Activated CD4-positive, alpha-beta memory T cell treated with anti-CD3 and anti-CD28 coated beads for 36 hours (primary cell): Measurements from ENCODE around the gene MTIF3. TPM values are rescaled to one million over a fixed set of nuclear protein-coding genes. Genes with fewer than 3 reads are reported as not detected.
"Not testable (repeated sequence)": the region's sequence is repeated elsewhere in the genome, so short reads cannot be mapped to it uniquely, and the experiment has no call there.

Source experiments
- CTCF ChIA-PET: fragments of 350-600 bp; sonication (Branson Sonifier 250); formaldehyde crosslinking; loops from one replicate; lab custom pipeline; 2021; ENCODE audit warnings: antibody characterized with exemption, inconsistent platforms; lab: Charles Lee
- POLR2A ChIA-PET: fragments of 350-600 bp; sonication (Branson Sonifier 250); formaldehyde crosslinking; loops from one replicate; lab custom pipeline; 2021; ENCODE audit warnings: antibody characterized with exemption; lab: Charles Lee
- DNase-seq: peaks from one replicate; pipeline ENCODE4 v3.0.0-alpha.2; 2020
- H3K27ac Mint-ChIP-seq: one replicate; pipeline ENCODE4 v1.8.0; 2021; ENCODE audit warnings: mixed read lengths
- H3K27me3 Mint-ChIP-seq: one replicate; pipeline ENCODE4 v1.8.0; 2021; ENCODE audit warnings: mixed read lengths
- H3K36me3 Mint-ChIP-seq: one replicate; pipeline ENCODE4 v1.8.0; 2021; ENCODE audit warnings: mixed read lengths
- H3K4me1 Mint-ChIP-seq: one replicate; pipeline ENCODE4 v1.8.0; 2021; ENCODE audit warnings: low read depth, mixed read lengths
- H3K4me3 Mint-ChIP-seq: one replicate; pipeline ENCODE4 v1.8.0; 2021; ENCODE audit warnings: mild to moderate bottlenecking, mixed read lengths
- H3K9me3 Mint-ChIP-seq: one replicate; pipeline ENCODE4 v1.8.0; 2021; ENCODE audit warnings: mixed read lengths
- intact Hi-C: fragments of 100-400 bp; cut with micrococcal nuclease; formaldehyde crosslinking; loops from one replicate; pipeline ENCODE4 v1.15.1; 2023
- total RNA-seq, 2 experiments: library from RNA; stranded (reverse); gene quantifications; one replicate each; pipeline ENCODE4 v1.2.3, GENCODE V29; 2021

The MTIF3 gene
- total RNA-seq, 2 experiments from 2014 or later = 35.7 to 37.3 TPM

DNA sequence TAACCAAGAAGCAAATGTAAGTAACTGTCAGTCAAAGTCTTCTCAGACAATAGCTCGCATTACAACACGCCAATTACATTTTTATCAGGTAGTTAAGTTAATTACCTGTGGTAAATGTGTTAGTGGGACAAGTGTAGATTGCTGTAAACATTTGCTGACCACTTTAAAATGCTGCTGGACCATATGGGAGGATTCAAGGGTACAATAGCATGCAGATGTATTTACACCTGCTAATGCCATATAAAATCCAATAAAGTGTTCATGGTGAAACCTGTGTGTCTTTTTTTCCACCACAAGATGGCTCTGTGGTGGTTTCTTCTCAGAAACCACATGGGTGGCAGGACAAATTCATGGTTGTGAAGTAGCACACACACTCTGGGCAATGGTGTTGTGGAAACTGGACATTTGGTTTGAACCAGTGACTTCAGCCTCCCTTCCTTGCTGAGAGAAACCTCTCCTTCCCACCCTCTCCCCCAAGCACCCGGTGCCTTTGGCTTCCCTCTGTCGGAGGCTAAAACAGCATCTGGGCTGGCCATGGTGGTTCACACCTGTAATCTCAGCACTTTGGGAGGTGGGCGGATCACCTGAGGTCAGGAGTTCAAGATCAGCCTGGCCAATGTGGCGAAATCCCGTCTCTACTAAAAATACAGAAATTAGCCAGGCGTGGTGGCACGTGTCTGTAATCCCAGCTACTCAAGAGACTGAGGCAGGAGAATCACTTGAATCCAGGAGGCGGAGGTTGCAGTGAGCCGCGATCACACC is 44.0 kb downstream of the MTIF3 start:
- intact Hi-C loops = loop anchor here (1.0 kb wide), 1 partner anchor 20 kb away; no protein-coding TSS in a partner anchor
- Mint-ChIP-seq H3K36me3 (no peaks in the 10 kb centered on the region), H3K4me3 (no peak overlapping the region), H3K4me1 (peaks cover 8% of the 10 kb centered on the region), H3K27ac (no peak overlapping the region), H3K27me3 (peaks cover 13% of the 10 kb centered on the region), H3K9me3 (peaks cover 2% of the 10 kb centered on the region)
- ChIA-PET POLR2A (no interaction called here), CTCF (interaction anchor here (1.0 to 2.0 kb wide), 4 partner anchors 44 to 422 kb away, joined by 3 to 24 read pairs (median 8); no protein-coding TSS in a partner anchor)
- DNase-seq = peak; percentile 36

DNA sequence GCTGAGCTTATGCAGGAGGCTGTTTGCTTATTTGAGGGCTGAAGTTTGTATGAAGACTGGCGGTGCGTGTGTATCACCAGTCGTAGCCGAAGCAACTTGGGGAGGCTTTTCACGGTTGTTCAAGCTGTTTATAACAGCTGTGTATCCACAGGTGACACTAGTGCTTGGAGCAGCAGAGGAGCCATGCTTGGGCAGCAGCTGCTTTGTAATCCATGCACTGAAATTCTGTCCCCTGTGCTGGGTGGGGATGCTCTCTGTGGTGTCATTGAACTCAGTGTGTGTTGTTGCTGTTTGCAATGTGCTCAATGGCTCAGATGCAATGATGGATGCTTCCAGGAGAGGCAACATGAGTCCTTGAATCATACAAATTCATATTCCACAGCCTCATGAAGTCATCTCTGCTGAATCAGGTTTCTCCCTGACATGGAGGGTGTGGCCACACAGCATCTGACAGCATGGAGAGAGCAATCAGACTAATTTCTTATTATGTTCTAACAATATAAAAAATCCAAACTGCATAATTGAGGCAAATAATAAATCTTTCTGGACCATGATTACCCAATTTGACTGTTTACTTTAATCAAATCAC is 44.7 kb downstream of the MTIF3 start:
- DNase-seq = no peak
- Mint-ChIP-seq H3K4me1 (peaks cover 8% of the 10 kb centered on the region), H3K4me3 (no peak overlapping the region), H3K27ac (no peak overlapping the region), H3K27me3 (peaks cover 13% of the 10 kb centered on the region), H3K36me3 (no peaks in the 10 kb centered on the region), H3K9me3 (peaks cover 2% of the 10 kb centered on the region)
- CTCF ChIA-PET = interaction anchor here (1.1 to 2.0 kb wide), 3 partner anchors 43 to 422 kb away, joined by 3 to 24 read pairs (median 9); no protein-coding TSS in a partner anchor
- intact Hi-C loops = loop anchor here (1.0 kb wide), 1 partner anchor 21 kb away; no protein-coding TSS in a partner anchor
- POLR2A ChIA-PET = no interaction called here

DNA sequence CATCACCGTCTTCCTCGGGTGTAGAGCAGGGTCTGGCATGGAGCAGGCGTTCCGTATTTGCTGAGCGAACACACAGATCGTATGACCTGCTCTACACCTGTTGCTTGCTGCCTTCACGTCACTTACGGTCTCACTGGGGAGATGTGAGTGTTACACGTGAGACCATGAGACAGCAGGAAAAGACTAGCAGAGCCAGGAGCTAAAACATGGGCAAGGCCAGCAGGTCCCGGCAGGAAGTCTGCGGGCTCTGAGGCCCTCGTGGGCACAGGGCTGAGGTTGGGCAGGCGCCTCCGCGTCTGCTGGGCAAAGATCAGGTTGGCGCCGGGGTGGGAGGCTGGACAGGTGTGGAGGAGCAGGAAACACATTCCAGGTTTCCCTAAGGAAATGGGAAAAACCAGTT is 45.7 kb downstream of the MTIF3 start:
- Mint-ChIP-seq H3K4me1 (peaks cover 8% of the 10 kb centered on the region), H3K27ac (no peak overlapping the region), H3K27me3 (peaks cover 11% of the 10 kb centered on the region), H3K9me3 (peaks cover 2% of the 10 kb centered on the region), H3K4me3 (no peak overlapping the region), H3K36me3 (no peaks in the 10 kb centered on the region)
- ChIA-PET POLR2A (no interaction called here), CTCF (interaction anchor here (0.6 to 2.0 kb wide), 3 partner anchors 28 to 423 kb away, joined by 3 to 24 read pairs (median 9); no protein-coding TSS in a partner anchor)
- no peak for DNase-seq
- intact Hi-C loops = no loop called here

DNA sequence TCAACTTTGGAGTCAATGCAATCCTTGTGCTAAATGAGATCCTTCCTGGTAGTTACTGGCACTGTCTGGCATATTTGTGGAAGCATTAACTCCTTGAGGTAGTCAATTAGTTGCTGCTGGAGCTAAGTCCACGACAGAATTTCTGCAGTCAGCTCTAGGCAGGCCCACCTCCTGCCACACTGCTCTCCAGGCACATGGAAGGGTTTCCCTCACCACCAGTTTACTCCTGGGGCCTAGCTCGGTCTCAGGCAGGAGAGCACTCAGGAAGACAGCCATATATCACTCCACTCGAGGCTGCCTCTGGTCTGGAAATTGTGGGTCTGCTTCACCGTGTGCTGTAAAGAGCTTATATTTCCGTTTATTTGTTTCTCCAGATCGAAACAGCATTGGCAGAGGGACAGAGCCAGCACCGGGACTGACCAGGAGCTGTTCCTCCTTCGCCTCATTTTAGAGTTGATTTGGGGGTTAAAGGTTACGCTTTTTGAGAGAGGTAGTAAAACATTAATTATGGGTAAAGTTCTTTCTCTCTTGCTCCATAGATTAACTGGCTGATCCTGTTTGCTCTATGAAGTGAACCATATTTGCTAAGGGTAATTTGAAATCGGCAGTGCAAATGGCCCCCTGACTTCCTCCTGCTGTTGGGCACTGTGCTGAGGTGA is 46.5 kb downstream of the MTIF3 start:
- intact Hi-C loops = no loop called here
- Mint-ChIP-seq H3K36me3 (no peaks in the 10 kb centered on the region), H3K27ac (no peak overlapping the region), H3K27me3 (peaks cover 8% of the 10 kb centered on the region), H3K4me3 (no peak overlapping the region), H3K9me3 (no peaks in the 10 kb centered on the region), H3K4me1 (peaks cover 8% of the 10 kb centered on the region)
- POLR2A ChIA-PET = interaction anchor here (0.6 kb wide), 1 partner anchor 22 kb away, joined by 3 read pairs; no protein-coding TSS in a partner anchor
- CTCF ChIA-PET = interaction anchor here (0.8 to 0.9 kb wide), 2 partner anchors 9 to 423 kb away, joined by 3 to 5 read pairs; no protein-coding TSS in a partner anchor
- DNase-seq = no peak

DNA sequence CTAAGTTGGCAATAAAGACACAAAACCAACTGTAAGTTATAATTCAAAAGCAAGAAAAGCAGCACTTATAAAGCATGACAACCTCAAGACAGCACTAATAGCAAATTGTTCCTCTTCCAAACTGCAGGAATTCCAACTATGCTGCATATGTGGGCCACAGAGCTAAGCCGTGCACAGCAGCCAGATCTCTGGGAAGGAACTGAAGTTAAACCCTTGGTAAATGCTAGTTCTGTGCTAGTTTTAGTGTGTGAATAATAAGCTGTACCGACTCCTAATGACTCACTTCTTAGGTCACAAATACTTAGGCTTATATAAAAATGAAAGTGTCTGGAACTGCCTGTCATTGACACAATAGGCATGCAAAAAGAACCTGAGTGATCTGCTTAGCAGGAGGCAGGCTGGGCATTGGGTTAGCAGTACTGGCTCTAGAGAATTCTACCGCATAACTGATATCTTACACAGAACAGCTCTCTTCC is 47.1 kb downstream of the MTIF3 start:
- Mint-ChIP-seq H3K4me1 (peaks cover 8% of the 10 kb centered on the region), H3K27me3 (peaks cover 8% of the 10 kb centered on the region), H3K36me3 (no peaks in the 10 kb centered on the region), H3K4me3 (no peak overlapping the region), H3K27ac (no peak overlapping the region), H3K9me3 (no peaks in the 10 kb centered on the region)
- CTCF ChIA-PET = interaction anchor here (0.9 kb wide), 1 partner anchor 423 kb away, joined by 5 read pairs; no protein-coding TSS in a partner anchor
- intact Hi-C loops = no loop called here
- POLR2A ChIA-PET = no interaction called here
- DNase-seq = no peak

DNA sequence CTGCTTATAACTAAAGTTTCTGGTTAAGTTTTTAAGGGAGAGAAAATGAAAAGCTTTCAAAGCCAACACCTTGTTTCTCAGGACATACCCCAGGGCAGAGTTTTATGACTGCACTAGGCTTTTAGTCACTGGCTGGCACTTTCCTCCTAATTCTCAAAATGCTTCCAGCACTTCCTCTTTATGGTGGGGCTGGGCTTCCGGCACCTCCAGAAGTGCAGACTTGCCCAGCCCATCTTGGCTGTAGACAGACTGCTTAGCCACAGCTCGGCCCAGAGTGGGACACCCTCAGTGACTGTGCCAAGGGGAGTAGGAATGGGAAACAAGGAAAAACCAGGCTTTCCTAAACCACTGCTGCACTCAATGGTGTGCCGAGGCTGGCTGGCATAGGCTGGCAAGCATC is 49.2 kb downstream of the MTIF3 start:
- H3K9me3 Mint-ChIP-seq = no peaks in the 10 kb centered on the region
- ChIA-PET POLR2A (no interaction called here), CTCF (interaction anchor here (0.6 to 1.1 kb wide), 2 partner anchors 49 to 429 kb away, joined by 3 to 4 read pairs; partner anchors contain the start of gene MTIF3)
- intact Hi-C loops = no loop called here
- H3K27ac Mint-ChIP-seq = no peak overlapping the region
- H3K27me3 Mint-ChIP-seq = peaks cover 2% of the 10 kb centered on the region
- no peak for DNase-seq
- H3K36me3 Mint-ChIP-seq = no peaks in the 10 kb centered on the region
- no peak overlapping the region for H3K4me3 Mint-ChIP-seq
- H3K4me1 Mint-ChIP-seq = peaks cover 3% of the 10 kb centered on the region

DNA sequence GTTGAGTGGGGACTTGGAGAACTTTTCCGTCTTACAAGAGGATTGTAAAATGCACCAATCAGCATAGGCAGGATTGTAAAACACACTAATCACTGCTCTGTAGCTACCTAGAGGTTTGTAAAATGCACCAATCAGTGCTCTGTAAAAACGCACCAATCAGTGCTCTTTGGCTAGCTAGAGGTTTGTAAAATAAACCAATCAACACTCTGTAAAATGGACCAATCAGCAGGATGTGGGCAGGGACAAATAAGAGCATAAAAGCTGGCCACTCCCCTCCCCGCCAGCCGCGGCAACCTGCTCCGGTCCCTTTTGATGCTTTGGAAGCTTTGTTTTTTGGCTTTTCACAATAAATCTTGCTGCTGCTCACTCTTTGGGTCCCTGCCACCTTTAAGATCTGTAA is 50.0 kb downstream of the MTIF3 start:
- DNase-seq, H3K9me3 Mint-ChIP-seq, H3K4me1 Mint-ChIP-seq, H3K27me3 Mint-ChIP-seq, intact Hi-C loops, H3K4me3 Mint-ChIP-seq, POLR2A ChIA-PET, CTCF ChIA-PET, H3K36me3 Mint-ChIP-seq, H3K27ac Mint-ChIP-seq: not testable (repeated sequence)

DNA sequence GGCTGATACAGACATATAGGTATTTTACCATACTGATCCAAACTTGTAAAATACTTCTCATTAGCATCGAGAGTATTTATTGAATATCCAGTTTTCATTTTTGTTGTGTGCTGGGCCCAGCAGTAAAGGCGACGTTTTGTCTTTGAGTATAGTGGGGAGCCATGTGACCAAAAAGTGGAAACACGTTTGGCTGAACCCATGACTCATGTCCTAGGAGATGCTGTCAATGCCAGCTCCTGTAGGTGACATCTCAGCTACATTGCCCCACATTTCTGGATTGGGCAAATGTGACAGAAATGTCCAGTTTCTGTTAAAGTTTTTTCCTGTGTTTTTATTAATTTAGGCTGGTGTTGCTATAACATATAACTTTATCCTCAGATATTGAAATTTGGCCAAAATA is 52.0 kb downstream of the MTIF3 start:
- H3K4me3 Mint-ChIP-seq = no peak overlapping the region
- H3K9me3 Mint-ChIP-seq = no peaks in the 10 kb centered on the region
- peaks cover 2% of the 10 kb centered on the region for H3K27me3 Mint-ChIP-seq
- DNase-seq = no peak
- H3K4me1 Mint-ChIP-seq = no peaks in the 10 kb centered on the region
- ChIA-PET CTCF (interaction anchor here (1.2 kb wide), 1 partner anchor 36 kb away, joined by 4 read pairs; no protein-coding TSS in a partner anchor), POLR2A (no interaction called here)
- intact Hi-C loops = no loop called here
- H3K27ac Mint-ChIP-seq = no peak overlapping the region
- no peaks in the 10 kb centered on the region for H3K36me3 Mint-ChIP-seq

DNA sequence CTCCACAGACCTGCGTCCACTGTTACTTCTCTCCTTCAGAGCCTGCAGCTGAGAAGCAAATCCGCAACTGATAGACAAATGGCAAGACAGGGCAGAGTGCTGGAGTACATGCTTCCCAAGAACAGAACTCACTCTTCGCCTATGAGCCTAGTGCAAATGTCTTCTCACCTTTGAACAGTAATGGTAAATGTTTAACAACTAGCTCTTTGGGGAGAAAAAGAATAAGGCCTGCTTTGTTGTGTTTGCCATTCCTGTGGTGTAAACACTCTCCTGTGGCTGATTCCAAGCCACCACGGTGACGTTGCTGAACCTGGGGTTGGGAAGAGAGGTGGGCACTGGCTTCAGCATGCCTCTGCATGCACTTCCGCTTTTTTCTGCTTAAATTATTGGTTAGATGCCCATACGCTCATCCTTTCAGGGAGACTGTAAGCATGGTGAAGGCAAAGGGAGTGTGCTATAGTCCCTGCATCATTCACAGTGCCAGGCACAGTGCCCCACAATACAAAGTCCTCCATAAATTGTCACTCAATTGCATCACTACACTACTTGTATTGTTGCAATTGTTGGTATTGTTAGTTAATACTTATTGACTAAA is 54.0 kb downstream of the MTIF3 start:
- POLR2A ChIA-PET = no interaction called here
- Mint-ChIP-seq H3K27ac (no peak overlapping the region), H3K9me3 (no peaks in the 10 kb centered on the region), H3K27me3 (peaks cover 2% of the 10 kb centered on the region), H3K4me1 (no peaks in the 10 kb centered on the region), H3K4me3 (no peak overlapping the region), H3K36me3 (no peaks in the 10 kb centered on the region)
- intact Hi-C loops = no loop called here
- CTCF ChIA-PET = interaction anchor here (1.2 kb wide), 1 partner anchor 430 kb away, joined by 5 read pairs; no protein-coding TSS in a partner anchor
- DNase-seq = no peak

DNA sequence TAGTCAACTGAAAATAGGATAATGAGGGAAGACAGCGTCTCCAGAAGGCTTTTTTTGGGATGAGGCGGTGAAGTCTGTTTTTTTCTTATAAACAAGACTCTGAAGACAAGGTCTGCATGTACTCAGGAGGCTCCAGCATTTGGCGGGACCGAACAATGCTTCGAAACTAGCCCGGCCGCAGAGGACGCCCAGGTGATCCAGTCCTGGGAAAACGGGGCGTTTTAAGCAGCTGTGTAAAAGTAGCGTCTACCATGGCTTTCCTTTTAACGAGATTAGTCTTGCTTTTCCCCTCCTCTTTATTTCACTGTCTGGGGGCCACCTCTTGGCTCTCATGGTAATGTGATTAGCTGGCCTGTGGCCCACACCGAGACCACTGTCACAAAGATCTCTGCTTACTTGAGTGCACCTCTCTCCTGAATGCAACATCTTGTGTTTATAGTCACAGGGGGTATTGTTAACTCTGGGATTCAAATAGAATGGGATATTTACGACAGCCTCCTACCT is 55.3 kb downstream of the MTIF3 start:
- DNase-seq = no peak
- H3K27ac Mint-ChIP-seq = no peak overlapping the region
- ChIA-PET CTCF (interaction anchor here (1.1 kb wide), 1 partner anchor 431 kb away, joined by 3 read pairs; no protein-coding TSS in a partner anchor), POLR2A (no interaction called here)
- H3K27me3 Mint-ChIP-seq = peaks cover 4% of the 10 kb centered on the region
- no peaks in the 10 kb centered on the region for H3K36me3 Mint-ChIP-seq
- H3K9me3 Mint-ChIP-seq = no peaks in the 10 kb centered on the region
- intact Hi-C loops = no loop called here
- no peak overlapping the region for H3K4me3 Mint-ChIP-seq
- no peaks in the 10 kb centered on the region for H3K4me1 Mint-ChIP-seq

DNA sequence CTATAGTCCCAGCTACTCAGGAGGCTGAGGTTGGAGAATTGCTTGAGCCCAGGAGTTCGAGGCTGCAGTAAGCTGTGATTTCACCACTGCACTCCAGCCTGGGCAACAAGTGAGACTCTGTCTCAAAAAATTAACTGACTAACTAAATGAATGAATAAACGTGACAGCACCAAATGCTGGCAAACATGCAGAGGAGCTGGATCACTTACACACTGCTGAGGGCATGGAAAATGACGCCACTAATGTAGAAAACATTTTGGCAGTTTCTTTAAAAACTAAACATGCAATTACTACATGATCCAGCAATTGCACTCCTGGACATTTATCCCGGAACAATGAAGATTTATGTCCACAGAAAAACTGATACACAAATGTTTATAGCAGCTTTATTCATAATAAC is 57.3 kb downstream of the MTIF3 start:
- POLR2A ChIA-PET = no interaction called here
- Mint-ChIP-seq H3K27me3 (peaks cover 2% of the 10 kb centered on the region), H3K9me3 (no peaks in the 10 kb centered on the region), H3K27ac (no peak overlapping the region), H3K36me3 (no peaks in the 10 kb centered on the region), H3K4me3 (no peak overlapping the region), H3K4me1 (no peaks in the 10 kb centered on the region)
- CTCF ChIA-PET = interaction anchor here (1.1 kb wide), 1 partner anchor 31 kb away, joined by 3 read pairs; no protein-coding TSS in a partner anchor
- intact Hi-C loops = no loop called here
- DNase-seq = no peak
